ENCODE data around the gene DHRS7C. TPM values are rescaled to one million over a fixed set of nuclear protein-coding genes. Genes with fewer than 3 reads are reported as not detected.

DHRS7C gene
- polyA plus RNA-seq, 3 donors: not detected

DNA sequence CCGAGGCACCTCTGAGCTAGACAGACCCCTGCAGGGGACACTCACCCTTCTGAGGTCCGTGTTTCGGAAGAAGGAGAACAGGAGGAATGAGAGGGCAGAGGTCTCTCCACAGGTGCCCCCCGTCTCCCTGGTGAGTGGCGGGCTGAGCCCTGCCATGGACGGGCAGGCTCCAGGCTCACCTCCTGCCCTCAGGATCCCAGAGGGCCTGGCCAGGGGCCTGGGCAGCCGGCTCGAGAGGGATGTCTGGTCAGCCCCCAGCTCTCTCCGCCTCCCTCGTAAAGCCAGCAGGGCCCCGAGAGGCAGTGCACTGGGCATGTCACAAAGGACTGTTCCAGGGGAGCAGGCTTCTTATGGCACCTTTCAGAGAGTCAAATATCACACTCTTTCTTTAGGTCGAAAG is 62.8 kb downstream of the DHRS7C start:
- H2AFZ ChIP-seq (ENCODE audit: insufficient read depth, low read depth, low read length, poor library complexity, severe bottlenecking): no peak overlapping the region

DNA sequence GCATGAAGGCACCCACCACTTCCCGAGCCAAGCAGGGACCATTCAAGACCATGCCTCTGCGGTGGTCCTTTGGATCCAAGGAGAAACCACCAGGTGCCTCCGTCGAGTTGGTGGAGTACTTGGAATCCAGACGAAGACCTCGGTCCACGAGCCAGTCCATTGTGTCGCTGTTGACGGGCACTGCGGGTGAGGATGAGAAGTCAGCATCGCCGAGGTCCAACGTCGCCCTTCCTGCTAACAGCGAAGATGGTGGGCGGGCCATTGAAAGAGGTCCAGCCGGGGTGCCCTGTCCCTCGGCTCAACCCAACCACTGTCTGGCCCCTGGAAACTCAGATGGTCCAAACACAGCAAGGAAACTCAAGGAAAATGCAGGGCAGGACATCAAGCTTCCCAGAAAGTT is 63.4 kb downstream of the DHRS7C start:
- Mint-ChIP-seq H3K36me3 (no peaks in the 10 kb centered on the region), H3K27me3 (ENCODE audit: low read depth in 3 of 3) (peaks cover 0 to 4% (median 0%) of the 10 kb centered on the region in 3 donors), H3K4me1 (peaks cover 12% of the 10 kb centered on the region), H3K9me3 (peaks cover 0 to 3% (median 0%) of the 10 kb centered on the region in 7 donors), H3K27ac (no peak overlapping the region), H3K4me3 (no peak overlapping the region)
- intact Hi-C loops (cut with micrococcal nuclease): no loop called here
- no peak overlapping the region for H3K4me3 ChIP-seq (replicated peaks in 1 of 3; ENCODE audit: low read depth in 2 of 3, low read length in 3 of 3)
- no peaks in the 10 kb centered on the region for H3K79me2 ChIP-seq (ENCODE audit: insufficient read depth, low read length)
- H3K27me3 ChIP-seq (ENCODE audit: control insufficient read depth in 2 of 2, insufficient read depth in 2 of 2, low read length in 2 of 2): no peaks in the 10 kb centered on the region
- no peak overlapping the region for H3K9ac ChIP-seq (ENCODE audit: insufficient read depth, low read length, poor library complexity, severe bottlenecking)
- H4K20me1 ChIP-seq (ENCODE audit: insufficient read depth, low read length): no peaks in the 10 kb centered on the region
- no peaks in the 10 kb centered on the region for H3K9me3 ChIP-seq (replicated peaks in 1 of 2; ENCODE audit: control insufficient read depth in 1 of 2, insufficient read depth in 1 of 2, low read length in 2 of 2)
- no peak overlapping the region for H3K4me2 ChIP-seq (replicated peaks; ENCODE audit: extremely low read depth, low read length, poor library complexity, severe bottlenecking)
- H3K36me3 ChIP-seq (replicated peaks in 1 of 2; ENCODE audit: control insufficient read depth in 1 of 2, insufficient read depth in 2 of 2, low read length in 2 of 2): no peaks in the 10 kb centered on the region
- 97% methylated on average over 18 of the region's 18 CpGs for WGBS (ENCODE audit: insufficient coverage)
- DNase-seq: no peak
- TF ChIP-seq, protein P1, sequence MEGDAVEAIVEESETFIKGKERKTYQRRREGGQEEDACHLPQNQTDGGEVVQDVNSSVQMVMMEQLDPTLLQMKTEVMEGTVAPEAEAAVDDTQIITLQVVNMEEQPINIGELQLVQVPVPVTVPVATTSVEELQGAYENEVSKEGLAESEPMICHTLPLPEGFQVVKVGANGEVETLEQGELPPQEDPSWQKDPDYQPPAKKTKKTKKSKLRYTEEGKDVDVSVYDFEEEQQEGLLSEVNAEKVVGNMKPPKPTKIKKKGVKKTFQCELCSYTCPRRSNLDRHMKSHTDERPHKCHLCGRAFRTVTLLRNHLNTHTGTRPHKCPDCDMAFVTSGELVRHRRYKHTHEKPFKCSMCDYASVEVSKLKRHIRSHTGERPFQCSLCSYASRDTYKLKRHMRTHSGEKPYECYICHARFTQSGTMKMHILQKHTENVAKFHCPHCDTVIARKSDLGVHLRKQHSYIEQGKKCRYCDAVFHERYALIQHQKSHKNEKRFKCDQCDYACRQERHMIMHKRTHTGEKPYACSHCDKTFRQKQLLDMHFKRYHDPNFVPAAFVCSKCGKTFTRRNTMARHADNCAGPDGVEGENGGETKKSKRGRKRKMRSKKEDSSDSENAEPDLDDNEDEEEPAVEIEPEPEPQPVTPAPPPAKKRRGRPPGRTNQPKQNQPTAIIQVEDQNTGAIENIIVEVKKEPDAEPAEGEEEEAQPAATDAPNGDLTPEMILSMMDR (IDR thresholded peaks at IDR 0.05): no peak
- H3K27ac ChIP-seq (ENCODE audit: low read depth in 1 of 2, low read length in 2 of 2): no peak overlapping the region
- H2AFZ ChIP-seq (ENCODE audit: insufficient read depth, low read depth, low read length, poor library complexity, severe bottlenecking): no peak overlapping the region
- peaks cover 6 to 7% of the 10 kb centered on the region in 2 donors for H3K4me1 ChIP-seq (ENCODE audit: control insufficient read depth in 1 of 2, insufficient read depth in 2 of 2, low read length in 2 of 2)

More for the DNA sequence above, 62.8 kb downstream of the DHRS7C start:
- no peak for DNase-seq
- H3K27me3 Mint-ChIP-seq (ENCODE audit: low read depth in 3 of 3): peaks cover 0 to 4% (median 0%) of the 10 kb centered on the region in 3 donors
- TF ChIP-seq, protein P1 (IDR thresholded peaks at IDR 0.05): no peak
- WGBS (ENCODE audit: insufficient coverage): 96% methylated on average over 11 of the region's 12 CpGs
- H3K9me3 Mint-ChIP-seq: peaks cover 0 to 3% (median 0%) of the 10 kb centered on the region in 7 donors
- no peaks in the 10 kb centered on the region for H3K36me3 Mint-ChIP-seq
- Histone ChIP-seq H3K27me3 (ENCODE audit: control insufficient read depth in 2 of 2, insufficient read depth in 2 of 2, low read length in 2 of 2) (no peaks in the 10 kb centered on the region), H3K4me1 (ENCODE audit: control insufficient read depth in 1 of 2, insufficient read depth in 2 of 2, low read length in 2 of 2) (peaks cover 6 to 7% of the 10 kb centered on the region in 2 donors), H3K27ac (ENCODE audit: low read depth in 1 of 2, low read length in 2 of 2) (no peak overlapping the region), H3K36me3 (replicated peaks in 1 of 2; ENCODE audit: control insufficient read depth in 1 of 2, insufficient read depth in 2 of 2, low read length in 2 of 2) (no peaks in the 10 kb centered on the region), H3K9me3 (replicated peaks in 1 of 2; ENCODE audit: control insufficient read depth in 1 of 2, insufficient read depth in 1 of 2, low read length in 2 of 2) (no peaks in the 10 kb centered on the region), H3K79me2 (ENCODE audit: insufficient read depth, low read length) (no peaks in the 10 kb centered on the region), H4K20me1 (ENCODE audit: insufficient read depth, low read length) (no peaks in the 10 kb centered on the region), H3K9ac (ENCODE audit: insufficient read depth, low read length, poor library complexity, severe bottlenecking) (no peak overlapping the region), H3K4me3 (replicated peaks in 1 of 3; ENCODE audit: low read depth in 2 of 3, low read length in 3 of 3) (no peak overlapping the region), H3K4me2 (replicated peaks; ENCODE audit: extremely low read depth, low read length, poor library complexity, severe bottlenecking) (no peak overlapping the region)
- H3K4me3 Mint-ChIP-seq: no peak overlapping the region
- no peak overlapping the region for H3K27ac Mint-ChIP-seq
- H3K4me1 Mint-ChIP-seq: peaks cover 12% of the 10 kb centered on the region
- intact Hi-C loops (cut with micrococcal nuclease): no loop called here

Measured in CD14-positive monocyte (primary cell).